H1 (cell line): ENCODE results near the gene MAFG. TPM values are rescaled to one million over a fixed set of nuclear protein-coding genes. Genes with fewer than 3 reads are reported as not detected.
A peak's percentile ranks its signal among the peaks of the same experiment; 100 is the strongest.

Source experiments
- ASH2L ChIP-seq: fragments of 200-600, 300-600 bp; sonication (generic); IDR thresholded peaks from one replicate; pipeline ENCODE4 v1.7.1; 2017; ENCODE audit warnings: low read length
- BACH1 ChIP-seq: IDR thresholded peaks from 2 replicates; pipeline ENCODE4 v1.6.1; 2012; ENCODE audit warnings: low read length, improper control_type of control experiment
- CBX8 ChIP-seq: fragments of 300-800, 300-1000 bp; sonication (generic); IDR thresholded peaks from 2 replicates; pipeline ENCODE4 v1.7.1; 2016; ENCODE audit warnings: low read depth, low read length, borderline replicate concordance
- CEBPB ChIP-seq: IDR thresholded peaks from 2 replicates; pipeline ENCODE4 v1.6.1; 2012; ENCODE audit warnings: low read depth, low read length
- CREB1 ChIP-seq: IDR thresholded peaks from 2 replicates; pipeline ENCODE4 v1.6.1; 2012; ENCODE audit warnings: inconsistent platforms
- GTF2F1 ChIP-seq: IDR thresholded peaks from 2 replicates; pipeline ENCODE4 v1.6.1; 2012; ENCODE audit warnings: low read depth, low read length, improper control_type of control experiment, borderline replicate concordance
- KDM1A ChIP-seq: fragments of 200-600, 300-600 bp; sonication (generic); IDR thresholded peaks from 2 replicates; pipeline ENCODE4 v1.7.1; 2016; ENCODE audit warnings: mild to moderate bottlenecking, low read length, borderline replicate concordance
- KDM4A ChIP-seq: IDR thresholded peaks from one replicate; pipeline ENCODE4 v1.7.1; 2012; ENCODE audit warnings: low read depth, mild to moderate bottlenecking, moderate library complexity, low read length, inconsistent platforms; ENCODE audit not compliant: severe bottlenecking
- MAX ChIP-seq: IDR thresholded peaks from 2 replicates; pipeline ENCODE4 v1.6.1; 2012; ENCODE audit warnings: inconsistent platforms
- NANOG ChIP-seq: IDR thresholded peaks from 2 replicates; pipeline ENCODE4 v1.6.1; 2011; ENCODE audit warnings: low read length, low read depth, mild to moderate bottlenecking, inconsistent platforms; ENCODE audit not compliant: insufficient read depth, poor library complexity, severe bottlenecking
- POLR2A ChIP-seq, 2 experiments: IDR thresholded peaks; 1 replicate in 1 of 2; 2 replicates in 1 of 2; pipeline ENCODE4 v1.6.1; 2011; ENCODE audit warnings: low read depth in 2 of 2, low read length in 2 of 2, mild to moderate bottlenecking in 2 of 2; ENCODE audit errors: control extremely low read depth in 1 of 2
- POU5F1 ChIP-seq: IDR thresholded peaks from 2 replicates; pipeline ENCODE4 v1.6.1; 2011; ENCODE audit warnings: low read depth, mild to moderate bottlenecking, low read length, moderate library complexity
- RNF2 ChIP-seq: fragments of 200-900, 300-1000 bp; sonication (generic); IDR thresholded peaks from 2 replicates; pipeline ENCODE4 v1.7.1; 2016; ENCODE audit warnings: borderline replicate concordance, low read depth, mild to moderate bottlenecking, antibody characterized with exemption, low read length; ENCODE audit not compliant: poor library complexity, severe bottlenecking; ENCODE audit errors: missing control alignments
- RXRA ChIP-seq: IDR thresholded peaks from 2 replicates; pipeline ENCODE4 v1.6.1; 2011; ENCODE audit warnings: low read depth, mild to moderate bottlenecking, low read length, moderate library complexity; ENCODE audit not compliant: insufficient read depth
- SAP30 ChIP-seq: fragments of 300-600 bp; sonication (generic); IDR thresholded peaks from 2 replicates; pipeline ENCODE4 v1.7.1; 2012; ENCODE audit warnings: low read length, moderate library complexity, mild to moderate bottlenecking, inconsistent platforms; ENCODE audit not compliant: insufficient read depth, insufficient replicate concordance
- TAF1 ChIP-seq: IDR thresholded peaks from 2 replicates; pipeline ENCODE4 v1.6.1; 2011; ENCODE audit warnings: mild to moderate bottlenecking, low read depth, low read length
- TBP ChIP-seq: IDR thresholded peaks from 2 replicates; pipeline ENCODE4 v1.6.1; 2011; ENCODE audit warnings: low read depth, low read length, improper control_type of control experiment
- TCF12 ChIP-seq: IDR thresholded peaks from 2 replicates; pipeline ENCODE4 v1.6.1; 2011; ENCODE audit warnings: low read depth, mild to moderate bottlenecking, low read length
- USF2 ChIP-seq: IDR thresholded peaks from 2 replicates; pipeline ENCODE4 v1.6.1; 2011; ENCODE audit warnings: low read length, improper control_type of control experiment
- YY1 ChIP-seq: IDR thresholded peaks from 2 replicates; pipeline ENCODE4 v1.6.1; 2011; ENCODE audit warnings: low read depth, mild to moderate bottlenecking, low read length
- polyA plus RNA-seq, 7 experiments: library from polyadenylated mRNA; depleted of rRNA in 3 of 7; stranded (reverse) in 5 of 7; unstranded in 2 of 7; fragments of >200 nt in 5 of 7; fragments of 200-250 nt in 2 of 7; gene quantifications; 1 replicate in 5 of 7; 2 replicates in 1 of 7; 4 replicates in 1 of 7; pipeline versions ENCODE4 v1.2.1 to v1.2.3, GENCODE V29; 2011 to 2013; ENCODE audit warnings: missing spikeins in 2 of 7, mixed read lengths in 2 of 7
- total RNA-seq: library from RNA; stranded (reverse); fragmentation: NEBNext Ultra II Directional; extraction: Animal tissue kit (Norgen Biotek cat#: 25700); gene quantifications from 2 replicates; pipeline ENCODE4 v1.2.1, GENCODE V29; 2021
- TF ChIP-seq, protein P1 (sequence below), 3 experiments: IDR thresholded peaks; 1 replicate in 2 of 3; 2 replicates in 1 of 3; pipeline versions ENCODE4 v1.5.1 to v1.6.1; 2011; ENCODE audit warnings: low read length in 3 of 3, mild to moderate bottlenecking in 3 of 3, inconsistent platforms in 2 of 3, low read depth in 1 of 3, moderate library complexity in 1 of 3; ENCODE audit not compliant: insufficient read depth in 1 of 3; ENCODE audit errors: control extremely low read depth in 1 of 3

Gene MAFG
- total and polyA plus RNA-seq, 2 of the 8 experiments (the other 6 are each of a cell fraction or from before 2014, with no cell fraction given), result 25.5 to 26.9 TPM

GRCh38 chr17:81959362-81960129 is 32.0 kb upstream of the MAFG start (continued):
- TF ChIP-seq USF2, result no peak
- peak; percentile 34 for TF ChIP-seq KDM4A
- TF ChIP-seq YY1, result no peak
- no peak for TF ChIP-seq TAF1
- no peak for TF ChIP-seq GTF2F1
- TF ChIP-seq POLR2A (IDR thresholded peaks at IDR 0.05; ENCODE audit: control extremely low read depth in 1 of 2, low read depth in 2 of 2, low read length in 2 of 2), result no peak
- no peak for TF ChIP-seq POU5F1
- no peak for TF ChIP-seq CBX8
- TF ChIP-seq SAP30, result no peak
- TF ChIP-seq KDM1A, result no peak
- TF ChIP-seq, protein P1, sequence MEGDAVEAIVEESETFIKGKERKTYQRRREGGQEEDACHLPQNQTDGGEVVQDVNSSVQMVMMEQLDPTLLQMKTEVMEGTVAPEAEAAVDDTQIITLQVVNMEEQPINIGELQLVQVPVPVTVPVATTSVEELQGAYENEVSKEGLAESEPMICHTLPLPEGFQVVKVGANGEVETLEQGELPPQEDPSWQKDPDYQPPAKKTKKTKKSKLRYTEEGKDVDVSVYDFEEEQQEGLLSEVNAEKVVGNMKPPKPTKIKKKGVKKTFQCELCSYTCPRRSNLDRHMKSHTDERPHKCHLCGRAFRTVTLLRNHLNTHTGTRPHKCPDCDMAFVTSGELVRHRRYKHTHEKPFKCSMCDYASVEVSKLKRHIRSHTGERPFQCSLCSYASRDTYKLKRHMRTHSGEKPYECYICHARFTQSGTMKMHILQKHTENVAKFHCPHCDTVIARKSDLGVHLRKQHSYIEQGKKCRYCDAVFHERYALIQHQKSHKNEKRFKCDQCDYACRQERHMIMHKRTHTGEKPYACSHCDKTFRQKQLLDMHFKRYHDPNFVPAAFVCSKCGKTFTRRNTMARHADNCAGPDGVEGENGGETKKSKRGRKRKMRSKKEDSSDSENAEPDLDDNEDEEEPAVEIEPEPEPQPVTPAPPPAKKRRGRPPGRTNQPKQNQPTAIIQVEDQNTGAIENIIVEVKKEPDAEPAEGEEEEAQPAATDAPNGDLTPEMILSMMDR (IDR thresholded peaks at IDR 0.05; ENCODE audit: control extremely low read depth in 1 of 3, insufficient read depth in 1 of 3, low read depth in 1 of 3, low read length in 3 of 3), result peak; percentile 51 to 98 (median 75)
- no peak for TF ChIP-seq CREB1
- no peak for TF ChIP-seq ASH2L
- TF ChIP-seq MAX, result no peak
- no peak for TF ChIP-seq RNF2
- peak; percentile 51 for TF ChIP-seq BACH1
- no peak for TF ChIP-seq RXRA
- no peak for TF ChIP-seq NANOG
- TF ChIP-seq CEBPB, result no peak
- TF ChIP-seq TBP, result no peak
- TF ChIP-seq TCF12, result no peak
